OCI-LY1 (cell line): Measurements from ENCODE around the gene EGFL8.

Experiments
- H2AFZ ChIP-seq: fragments of 200-600 bp; sonication (generic), shearing (Covaris generic); 2 replicates; pipeline ENCODE4 v1.6.0; 2014; ENCODE audit warnings: antibody characterized with exemption, mild to moderate bottlenecking, low read length
- H3F3A ChIP-seq: fragments of 200-600 bp; sonication (generic), shearing (Covaris generic); 2 replicates; pipeline ENCODE4 v1.6.0; 2014; ENCODE audit warnings: mild to moderate bottlenecking, antibody characterized with exemption, low read length, moderate library complexity; ENCODE audit not compliant: insufficient read depth
- H3K27ac ChIP-seq: fragments of 200-600 bp; sonication (generic); 2 replicates; pipeline ENCODE4 v1.5.1; 2014; ENCODE audit warnings: low read length, mixed run types, mild to moderate bottlenecking, low read depth; ENCODE audit not compliant: poor library complexity, severe bottlenecking
- H3K27me3 ChIP-seq: fragments of 200-600 bp; sonication (generic); 2 replicates; pipeline ENCODE4 v1.6.0; 2014; ENCODE audit warnings: antibody characterized with exemption, mild to moderate bottlenecking, low read length, moderate library complexity; ENCODE audit not compliant: insufficient read depth
- H3K36me3 ChIP-seq: fragments of 200-600 bp; sonication (generic); 2 replicates; pipeline ENCODE4 v1.6.1; 2014; ENCODE audit warnings: mild to moderate bottlenecking, antibody characterized with exemption, low read length, moderate library complexity, mixed read lengths; ENCODE audit not compliant: insufficient read depth
- H3K4me1 ChIP-seq: fragments of 200-600 bp; sonication (generic); 2 replicates; pipeline ENCODE4 v1.5.1; 2014; ENCODE audit warnings: mild to moderate bottlenecking, low read length, moderate library complexity; ENCODE audit not compliant: insufficient read depth, severe bottlenecking
- H3K4me2 ChIP-seq: fragments of 200-600 bp; sonication (generic), shearing (Covaris generic); 2 replicates; pipeline ENCODE4 v1.6.1; 2014; ENCODE audit warnings: low read length
- H3K4me3 ChIP-seq: fragments of 200-600 bp; sonication (generic); 2 replicates; pipeline ENCODE4 v1.5.1; 2014; ENCODE audit warnings: low read length, low read depth, mild to moderate bottlenecking, mixed read lengths; ENCODE audit not compliant: poor library complexity, severe bottlenecking
- H3K79me2 ChIP-seq: fragments of 200-600 bp; shearing (Covaris generic); 2 replicates; pipeline ENCODE4 v1.6.1; 2016; ENCODE audit warnings: mixed run types, low read length, mixed read lengths; ENCODE audit not compliant: insufficient read depth
- H3K9ac ChIP-seq: fragments of 200-600 bp; sonication (generic), shearing (Covaris generic); 2 replicates; pipeline ENCODE4 v1.6.1; 2014; ENCODE audit warnings: mild to moderate bottlenecking, low read length, mixed read lengths
- H3K9me2 ChIP-seq: fragments of 200-600 bp; sonication (generic), shearing (Covaris generic); 2 replicates; pipeline ENCODE4 v1.6.1; 2014; ENCODE audit warnings: low read depth, mild to moderate bottlenecking, low read length, mixed read lengths
- H3K9me3 ChIP-seq: fragments of 200-600 bp; shearing (Covaris generic); 2 replicates; pipeline ENCODE4 v1.6.1; 2014; ENCODE audit warnings: low read length, mixed read lengths
- H4K20me1 ChIP-seq: fragments of 200-600 bp; sonication (generic), shearing (Covaris generic); 2 replicates; pipeline ENCODE4 v1.6.0; 2016; ENCODE audit warnings: mild to moderate bottlenecking, low read length; ENCODE audit not compliant: insufficient read depth
- EZH2 ChIP-seq: fragments of 200-600 bp; sonication (generic), shearing (Covaris generic); IDR thresholded peaks from 2 replicates; pipeline ENCODE4 v1.8.0; 2017; ENCODE audit warnings: borderline replicate concordance, mixed run types, mild to moderate bottlenecking, antibody characterized with exemption, low read length, moderate library complexity, mixed read lengths
- TF ChIP-seq, protein P1 (sequence below): fragments of 200-600 bp; sonication (generic), shearing (Covaris generic); IDR thresholded peaks from 2 replicates; pipeline ENCODE4 v1.5.1; 2017; ENCODE audit warnings: mild to moderate bottlenecking, antibody characterized with exemption, low read length, moderate library complexity, mixed read lengths

EGFL8 gene

DNA sequence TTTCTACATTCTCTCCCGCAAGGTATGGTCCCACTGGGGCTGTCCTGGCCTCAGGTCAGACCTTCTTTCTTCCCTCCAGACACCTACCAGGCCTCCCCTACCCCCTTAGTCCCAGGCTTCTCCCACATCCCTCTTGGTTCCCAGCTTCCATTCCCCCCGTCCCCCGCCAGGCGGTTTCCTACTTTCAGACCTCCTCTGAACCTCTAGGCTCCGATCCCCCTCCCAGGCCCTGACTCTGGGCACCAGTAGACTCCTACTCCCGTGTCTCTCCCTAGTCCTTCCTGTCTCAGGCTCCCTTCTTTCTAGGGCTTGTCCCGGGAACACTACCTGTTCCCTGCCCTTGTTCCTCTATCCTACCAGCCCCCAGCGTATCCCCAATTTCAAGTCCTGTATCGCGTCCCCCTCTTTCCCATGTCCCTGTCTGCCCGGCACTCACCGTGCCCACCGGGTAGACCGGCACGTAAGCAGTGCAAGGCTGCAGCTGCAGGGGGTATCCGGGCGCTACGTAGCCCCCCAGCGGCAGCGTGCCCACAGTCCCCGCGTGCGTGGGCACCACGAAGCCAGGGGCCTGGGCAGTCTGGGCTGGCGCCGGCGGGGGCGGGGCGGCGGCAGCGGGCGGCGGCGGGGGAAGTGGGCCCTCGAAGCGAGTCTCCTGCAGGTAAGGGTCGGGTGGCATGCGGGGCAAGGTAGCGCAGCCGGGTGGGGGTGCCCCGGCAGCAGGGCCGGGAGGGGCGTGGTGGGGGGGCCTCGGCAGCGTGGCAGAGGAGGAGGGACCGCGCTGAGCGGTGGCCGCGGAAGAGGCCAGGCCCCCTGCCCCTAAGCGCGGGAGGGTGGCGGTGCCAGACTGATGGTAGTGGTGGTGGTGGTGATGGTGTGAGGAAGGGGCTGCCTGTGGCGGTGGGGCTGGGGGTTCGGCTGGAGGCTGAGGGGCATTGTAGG is 14.2 kb upstream of the EGFL8 start:
- Histone ChIP-seq H2AFZ (no peak overlapping the region), H3K36me3 (no peaks in the 10 kb centered on the region), H3K9me3 (no peaks in the 10 kb centered on the region), H3K27me3 (no peaks in the 10 kb centered on the region; the same call in 1 of the 2 replicates), H3K79me2 (no peaks in the 10 kb centered on the region), H3K9ac (no peak overlapping the region), H3K4me1 (peaks cover 20% of the 10 kb centered on the region), H4K20me1 (no peaks in the 10 kb centered on the region), H3K4me3 (no peak overlapping the region), H3F3A (0 out of 2 replicates have a peak, but pooled peaks cover 4% of the 10 kb centered on the region), H3K4me2 (no peak overlapping the region), H3K9me2 (no peaks in the 10 kb centered on the region), H3K27ac (no peak overlapping the region)
- TF ChIP-seq EZH2: no peak
- TF ChIP-seq, protein P1, sequence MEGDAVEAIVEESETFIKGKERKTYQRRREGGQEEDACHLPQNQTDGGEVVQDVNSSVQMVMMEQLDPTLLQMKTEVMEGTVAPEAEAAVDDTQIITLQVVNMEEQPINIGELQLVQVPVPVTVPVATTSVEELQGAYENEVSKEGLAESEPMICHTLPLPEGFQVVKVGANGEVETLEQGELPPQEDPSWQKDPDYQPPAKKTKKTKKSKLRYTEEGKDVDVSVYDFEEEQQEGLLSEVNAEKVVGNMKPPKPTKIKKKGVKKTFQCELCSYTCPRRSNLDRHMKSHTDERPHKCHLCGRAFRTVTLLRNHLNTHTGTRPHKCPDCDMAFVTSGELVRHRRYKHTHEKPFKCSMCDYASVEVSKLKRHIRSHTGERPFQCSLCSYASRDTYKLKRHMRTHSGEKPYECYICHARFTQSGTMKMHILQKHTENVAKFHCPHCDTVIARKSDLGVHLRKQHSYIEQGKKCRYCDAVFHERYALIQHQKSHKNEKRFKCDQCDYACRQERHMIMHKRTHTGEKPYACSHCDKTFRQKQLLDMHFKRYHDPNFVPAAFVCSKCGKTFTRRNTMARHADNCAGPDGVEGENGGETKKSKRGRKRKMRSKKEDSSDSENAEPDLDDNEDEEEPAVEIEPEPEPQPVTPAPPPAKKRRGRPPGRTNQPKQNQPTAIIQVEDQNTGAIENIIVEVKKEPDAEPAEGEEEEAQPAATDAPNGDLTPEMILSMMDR: no peak

DNA sequence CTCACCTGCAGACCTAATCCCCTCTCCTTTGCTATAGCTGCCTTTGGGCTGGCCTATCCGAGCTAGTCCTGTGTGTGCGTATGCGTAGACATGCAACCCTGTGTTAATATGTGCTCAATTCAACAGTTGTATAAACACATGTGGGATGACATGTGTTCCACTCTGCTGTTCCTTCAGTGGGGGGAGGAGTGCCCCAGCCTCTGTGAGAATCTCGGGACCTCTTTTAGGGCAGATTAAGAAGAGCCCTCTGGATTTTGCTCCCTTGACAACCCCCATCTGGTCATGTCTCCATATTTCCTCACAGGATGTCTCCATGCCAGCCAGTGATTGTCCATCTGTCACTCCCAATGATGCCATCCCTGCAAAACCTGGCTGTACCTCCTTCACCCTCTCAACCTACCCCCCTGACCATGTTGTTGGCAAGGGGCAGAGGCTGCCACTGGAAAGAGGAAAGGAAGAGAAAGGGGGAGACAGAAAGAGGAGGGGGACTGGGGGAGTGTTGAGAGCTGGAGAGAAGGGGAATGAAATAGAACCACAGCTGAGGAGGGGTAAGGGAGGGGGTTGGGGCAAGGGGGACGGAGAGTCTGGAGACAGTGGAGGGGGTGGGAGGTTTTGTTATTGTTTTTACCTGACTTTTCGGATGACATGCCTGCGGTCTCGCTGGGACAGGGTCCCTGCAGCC is 13.1 kb upstream of the EGFL8 start:
- Histone ChIP-seq H3K9me2 (no peaks in the 10 kb centered on the region), H3K27me3 (no peaks in the 10 kb centered on the region; the same call in 1 of the 2 replicates), H3K4me1 (peaks cover 25% of the 10 kb centered on the region), H3K27ac (no peak overlapping the region), H3K79me2 (no peaks in the 10 kb centered on the region), H4K20me1 (no peaks in the 10 kb centered on the region), H2AFZ (no peak overlapping the region), H3K4me3 (no peak overlapping the region), H3K9ac (no peak overlapping the region), H3K36me3 (no peaks in the 10 kb centered on the region; the same call in 1 of the 2 replicates), H3F3A (0 out of 2 replicates have a peak, but pooled peaks cover 4% of the 10 kb centered on the region), H3K4me2 (no peak overlapping the region), H3K9me3 (no peaks in the 10 kb centered on the region)
- TF ChIP-seq EZH2: no peak
- TF ChIP-seq, protein P1: no peak

DNA sequence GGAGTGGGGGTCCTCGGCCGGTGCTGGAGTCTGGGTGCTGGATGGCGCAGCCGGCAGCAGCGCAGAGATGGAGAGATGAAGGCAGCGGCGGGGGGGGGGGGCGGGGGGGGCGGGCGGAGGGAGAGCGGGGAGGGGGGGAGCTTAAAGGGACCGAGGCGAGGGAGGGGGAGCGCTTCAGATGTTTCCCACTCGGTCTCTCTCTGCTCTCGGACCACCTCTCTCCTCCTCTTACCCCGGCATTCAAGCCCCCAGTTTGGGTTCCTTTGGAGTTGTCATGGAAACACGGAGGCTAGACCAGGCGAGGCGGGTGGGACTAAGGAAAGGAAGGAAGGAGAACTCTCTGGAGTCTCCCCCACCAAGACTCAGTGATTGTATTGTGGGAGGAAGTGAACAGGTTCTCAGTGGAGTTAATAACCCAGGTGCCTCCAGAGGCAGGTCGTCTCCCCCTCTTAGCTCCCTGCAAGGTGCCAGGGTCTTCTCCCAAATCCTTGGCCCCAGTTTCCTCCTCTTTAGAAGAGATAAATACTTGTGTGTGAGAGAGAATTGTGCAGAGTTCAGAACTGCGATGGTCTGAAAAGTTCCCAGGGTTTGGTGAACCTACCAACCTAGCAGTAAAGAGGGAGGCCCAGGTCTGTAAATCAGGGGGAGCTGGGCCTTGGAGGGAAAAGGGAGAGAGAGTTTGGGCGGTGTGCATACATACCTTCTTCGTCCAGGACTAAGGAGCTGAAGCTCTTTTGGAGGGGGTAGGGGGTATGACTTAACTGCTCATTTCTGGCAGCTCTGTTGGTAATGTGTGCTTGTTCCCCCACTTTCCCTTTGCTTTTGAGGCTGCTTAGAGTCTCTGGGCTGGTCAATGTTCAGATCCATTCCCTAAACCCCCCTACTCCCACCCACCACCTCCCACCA is 12.3 kb upstream of the EGFL8 start, which contains the start of gene PRRT1:
Gene PRRT1, minus strand, starts transcription at position 77 of the 906 bp plus-strand sequence. CDS start 112 bp downstream, outside the sequence.
- Histone ChIP-seq H3K9ac (no peak within 1 kb of the TSS), H3K4me3 (no peak within 1 kb of the TSS), H3K4me2 (no peak within 1 kb of the TSS; the same call in 1 of the 2 replicates)

More for the DNA sequence above, 12.3 kb upstream of the EGFL8 start, which contains the start of gene PRRT1:
- TF ChIP-seq EZH2: no peak
- TF ChIP-seq, protein P1: no peak
- H4K20me1 ChIP-seq: no peaks in the 10 kb centered on the region
- no peaks in the 10 kb centered on the region; the same call in 1 of the 2 replicates for H3K36me3 ChIP-seq
- H3K9me3 ChIP-seq: no peaks in the 10 kb centered on the region
- H3K27ac ChIP-seq: no peak within 1 kb of the TSS
- H3F3A ChIP-seq: 0 out of 2 replicates have a peak, but pooled peaks cover 4% of the 10 kb centered on the region
- no peak within 1 kb of the TSS for H2AFZ ChIP-seq
- peaks cover 25% of the 10 kb centered on the region for H3K4me1 ChIP-seq
- no peaks in the 10 kb centered on the region for H3K79me2 ChIP-seq
- H3K27me3 ChIP-seq: no peaks in the 10 kb centered on the region; the same call in 1 of the 2 replicates
- no peaks in the 10 kb centered on the region for H3K9me2 ChIP-seq
